Activated T-cell treated with anti-CD3 and anti-CD28 coated beads, Interleukin-2, amount 50 U/mL, for 4 hours (primary cell): ENCODE measurements around the gene DUSP6. TPM values are rescaled to one million over a fixed set of nuclear protein-coding genes. Genes with fewer than 3 reads are reported as not detected.
A peak's percentile ranks its signal among the peaks of the same experiment; 100 is the strongest.

ENCODE experiments used
- ATAC-seq, 2 donors: fragments of 200-7000 bp; cut with Tn5 transposase; one replicate each; pipeline ENCODE4 v1.10.0; 2021
- DNase-seq: peaks from one replicate; pipeline ENCODE4 v3.0.0-alpha.2; 2020
- H3K27me3 Mint-ChIP-seq: one replicate; pipeline ENCODE4 v1.8.0; 2021; ENCODE audit warnings: low read depth, mixed read lengths
- H3K36me3 Mint-ChIP-seq: one replicate; pipeline ENCODE4 v1.8.0; 2022; ENCODE audit warnings: mixed read lengths; ENCODE audit not compliant: insufficient read depth
- H3K4me1 Mint-ChIP-seq: one replicate; pipeline ENCODE4 v1.8.0; 2021; ENCODE audit warnings: low read depth, mixed read lengths
- H3K4me3 Mint-ChIP-seq: one replicate; pipeline ENCODE4 v1.8.0; 2021; ENCODE audit warnings: mild to moderate bottlenecking, moderate library complexity, mixed read lengths
- H3K9me3 Mint-ChIP-seq: one replicate; pipeline ENCODE4 v1.8.0; 2021; ENCODE audit warnings: mixed read lengths
- total RNA-seq, 3 donors: library from RNA; stranded (reverse); gene quantifications; one replicate each; pipeline ENCODE4 v1.2.1, GENCODE V29; 2021

Gene DUSP6
- total RNA-seq, 3 donors from 2014 or later: 73.6 to 114 (median 74.4) TPM

DNA sequence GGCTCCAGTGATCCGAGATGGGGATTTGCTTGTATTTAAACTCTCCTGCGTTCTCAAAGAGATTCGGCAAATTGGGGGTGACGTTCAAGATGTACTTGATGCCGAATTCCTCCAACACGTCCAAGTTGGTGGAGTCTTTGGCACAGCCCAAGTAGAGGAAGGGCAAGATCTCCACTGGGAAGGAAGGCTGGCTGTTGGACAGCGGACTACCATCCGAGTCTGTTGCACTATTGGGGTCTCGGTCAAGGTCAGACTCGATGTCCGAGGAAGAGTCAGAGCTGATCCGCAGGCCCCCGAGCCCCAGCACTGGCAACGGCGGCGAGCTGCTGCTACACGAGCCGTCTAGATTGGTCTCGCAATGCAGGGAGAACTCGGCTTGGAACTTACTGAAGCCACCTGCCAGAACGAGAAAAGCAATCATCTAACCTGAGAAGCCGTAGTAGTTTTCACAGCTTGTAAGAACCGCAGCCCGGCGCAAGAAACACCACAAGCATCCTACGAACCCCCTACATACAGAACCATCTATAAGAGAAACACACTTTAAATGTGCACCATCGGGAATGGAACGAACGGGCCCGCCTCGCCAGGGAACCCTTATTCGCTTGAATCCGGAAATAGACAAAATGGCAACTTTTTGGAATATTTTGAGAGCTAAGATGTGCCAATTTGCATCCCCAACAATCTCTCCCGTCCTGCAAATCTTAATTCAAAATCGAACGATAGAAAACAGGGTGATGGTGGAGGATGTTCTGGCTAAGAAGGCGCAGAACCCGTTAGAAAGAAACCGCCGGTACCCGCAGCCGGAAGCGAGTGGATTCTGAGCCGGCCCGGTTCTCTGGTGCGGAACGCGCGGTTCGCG is 1.4 kb downstream of the DUSP6 start:
- Mint-ChIP-seq H3K4me1 (peaks cover 71% of the 10 kb centered on the region), H3K4me3 (peak overlapping the region; percentile 95), H3K27me3 (no peaks in the 10 kb centered on the region), H3K36me3 (peaks cover 18% of the 10 kb centered on the region), H3K9me3 (no peaks in the 10 kb centered on the region)
- ATAC-seq (no peak), DNase-seq (peak; percentile 12)

DNA sequence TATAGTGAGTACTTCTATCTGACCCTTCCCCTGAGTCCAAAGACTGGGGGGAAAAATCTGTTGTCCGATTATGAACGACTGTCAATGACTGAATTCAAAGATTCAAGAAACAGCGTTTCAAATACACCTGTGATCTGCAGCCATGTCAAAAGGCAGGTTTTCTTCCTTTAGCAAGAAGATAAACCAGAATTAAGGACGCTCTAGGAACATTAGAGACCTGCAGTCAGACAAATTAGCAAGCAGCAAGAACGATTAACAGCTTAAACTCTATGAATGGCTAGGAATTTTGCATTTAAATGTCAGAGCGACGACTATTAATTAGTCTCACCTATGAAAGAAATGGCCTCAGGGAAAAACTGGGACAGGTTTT is 2.1 kb downstream of the DUSP6 start:
- DNase-seq: no peak

DNA sequence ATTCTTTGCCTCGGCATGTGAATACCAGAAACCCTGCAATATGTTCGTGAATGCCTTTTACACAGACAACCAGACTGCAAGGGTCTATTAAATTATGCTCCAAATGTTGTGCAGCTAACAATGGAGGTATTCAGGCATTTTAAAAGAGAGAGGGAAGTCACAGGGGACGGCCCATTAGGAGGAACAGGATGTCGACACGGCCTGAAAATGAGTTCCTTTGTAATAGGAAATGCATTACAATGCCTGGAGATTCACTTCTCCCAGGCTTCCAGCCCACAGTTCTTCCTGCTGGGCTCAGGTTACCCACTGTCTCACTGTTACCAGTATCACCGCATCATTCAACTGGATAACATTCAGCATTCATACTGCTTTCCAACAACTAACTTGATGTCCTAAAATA is 2.5 kb downstream of the DUSP6 start:
- Mint-ChIP-seq H3K36me3 (peaks cover 18% of the 10 kb centered on the region), H3K9me3 (no peaks in the 10 kb centered on the region), H3K27me3 (no peaks in the 10 kb centered on the region), H3K4me3 (peak overlapping the region; percentile 95), H3K4me1 (peaks cover 66% of the 10 kb centered on the region)
- no peak for DNase-seq
- no peak for ATAC-seq

More for the DNA sequence above, 2.1 kb downstream of the DUSP6 start:
- Mint-ChIP-seq H3K27me3 (no peaks in the 10 kb centered on the region), H3K4me1 (peaks cover 71% of the 10 kb centered on the region), H3K36me3 (peaks cover 18% of the 10 kb centered on the region), H3K4me3 (peak overlapping the region; percentile 95), H3K9me3 (no peaks in the 10 kb centered on the region)
- ATAC-seq: no peak

GRCh38 chr12:89348894-89349699 is 3.2 kb downstream of the DUSP6 start:
- peaks cover 62% of the 10 kb centered on the region for H3K4me1 Mint-ChIP-seq
- H3K36me3 Mint-ChIP-seq: peaks cover 18% of the 10 kb centered on the region
- ATAC-seq: no peak
- H3K27me3 Mint-ChIP-seq: no peaks in the 10 kb centered on the region
- peak overlapping the region; percentile 95 for H3K4me3 Mint-ChIP-seq
- H3K9me3 Mint-ChIP-seq: no peaks in the 10 kb centered on the region
- no peak for DNase-seq

DNA sequence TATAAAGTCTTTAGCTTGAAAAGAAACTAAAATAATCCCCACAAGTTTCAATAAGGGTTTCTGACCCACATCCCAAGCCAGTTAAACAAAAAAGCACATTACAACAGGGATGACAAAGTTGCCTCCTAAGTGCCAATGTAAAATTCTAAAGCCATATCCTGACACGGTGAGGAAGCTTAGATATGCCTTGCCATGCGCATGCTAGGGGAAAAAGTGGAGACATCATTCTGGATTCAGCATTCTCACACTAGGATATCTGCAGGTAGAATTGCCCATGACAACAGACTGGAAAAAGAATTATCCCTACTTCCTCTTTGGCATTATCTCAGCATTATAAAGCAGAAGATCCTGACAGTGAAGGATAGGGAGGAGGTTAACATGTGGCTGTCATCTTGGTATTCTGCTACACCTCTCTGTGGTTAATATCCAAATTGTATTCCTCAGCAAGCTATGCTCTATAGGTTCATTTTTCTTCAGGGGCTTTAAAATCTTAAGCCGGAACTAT is 4.9 kb downstream of the DUSP6 start:
- no peak for ATAC-seq
- Mint-ChIP-seq H3K4me1 (peaks cover 56% of the 10 kb centered on the region), H3K9me3 (no peaks in the 10 kb centered on the region), H3K36me3 (peaks cover 18% of the 10 kb centered on the region), H3K4me3 (no peak overlapping the region), H3K27me3 (no peaks in the 10 kb centered on the region)
- no peak for DNase-seq

GRCh38 chr12:89346741-89347324 is 5.5 kb downstream of the DUSP6 start:
- no peaks in the 10 kb centered on the region for H3K9me3 Mint-ChIP-seq
- H3K27me3 Mint-ChIP-seq: no peaks in the 10 kb centered on the region
- DNase-seq (no peak), ATAC-seq (no peak)
- H3K36me3 Mint-ChIP-seq: peaks cover 18% of the 10 kb centered on the region
- peaks cover 54% of the 10 kb centered on the region for H3K4me1 Mint-ChIP-seq
- peak overlapping the region; percentile 70 for H3K4me3 Mint-ChIP-seq

DNA sequence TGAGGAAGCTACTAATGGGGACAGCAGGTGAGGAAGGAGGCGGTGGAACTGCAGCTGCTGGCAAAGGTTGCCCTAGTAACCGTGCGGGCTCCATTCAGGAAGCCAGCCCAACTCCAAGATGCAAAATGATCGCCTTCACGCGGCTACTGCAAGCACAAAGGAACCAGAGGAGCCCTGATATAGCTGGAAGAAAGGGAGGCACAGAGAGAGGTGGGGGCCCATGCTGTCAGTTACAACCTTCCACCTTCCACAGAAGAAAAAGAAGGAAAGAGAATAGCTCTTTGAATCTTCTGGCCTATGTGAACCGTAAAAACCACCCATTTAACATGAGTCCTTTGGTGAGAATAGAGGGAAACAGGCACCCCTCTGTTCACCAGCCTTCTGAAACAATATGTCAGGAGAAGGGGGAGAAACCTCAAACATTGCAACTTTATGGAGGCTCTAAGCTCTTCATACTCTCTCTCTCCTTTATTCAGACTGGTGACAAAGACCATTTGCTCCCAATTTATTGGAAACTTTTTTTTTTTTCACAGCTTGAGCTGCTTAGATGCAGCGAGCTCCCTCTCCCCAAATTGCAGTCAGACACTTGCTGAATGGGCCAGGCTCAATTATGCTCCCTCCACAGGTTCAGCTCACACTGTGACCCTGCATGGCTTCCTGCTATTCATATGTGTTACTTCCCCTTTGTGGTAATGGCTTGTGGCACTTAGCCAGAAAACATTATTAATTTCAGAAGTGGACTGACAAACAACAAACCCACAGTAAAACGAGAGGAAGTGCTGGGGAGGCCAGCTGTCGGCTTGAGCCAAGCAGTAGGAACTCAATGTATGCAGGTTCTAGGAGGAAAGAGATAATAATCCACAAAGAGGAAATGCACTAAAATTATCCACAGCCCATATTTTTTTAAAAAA is 6.2 kb downstream of the DUSP6 start:
- no peaks in the 10 kb centered on the region for H3K27me3 Mint-ChIP-seq
- peak overlapping the region; percentile 70 for H3K4me3 Mint-ChIP-seq
- H3K9me3 Mint-ChIP-seq: no peaks in the 10 kb centered on the region
- ATAC-seq (peak; percentile 64 to 77), DNase-seq (no peak)
- peaks cover 57% of the 10 kb centered on the region for H3K4me1 Mint-ChIP-seq
- peaks cover 18% of the 10 kb centered on the region for H3K36me3 Mint-ChIP-seq

DNA sequence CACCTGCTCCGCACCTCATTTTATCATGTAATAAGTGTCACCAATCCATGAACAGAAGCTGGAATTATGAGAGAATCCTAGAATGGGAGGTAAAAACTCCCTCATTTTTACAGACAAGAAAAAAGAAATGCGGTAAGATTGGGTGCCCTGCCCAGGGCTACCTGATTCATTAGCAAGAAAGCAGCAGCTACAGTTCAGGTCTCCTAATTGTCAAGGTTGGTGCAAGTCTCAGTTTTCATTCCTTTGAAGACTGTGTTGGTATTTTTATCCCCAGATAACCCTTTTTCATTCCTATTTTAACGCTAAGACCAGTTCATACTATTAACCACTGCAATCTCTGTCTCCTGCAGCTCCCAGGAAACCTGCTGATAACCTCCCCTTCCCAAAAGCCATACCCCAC is 6.9 kb downstream of the DUSP6 start:
- peaks cover 51% of the 10 kb centered on the region for H3K4me1 Mint-ChIP-seq
- no peaks in the 10 kb centered on the region for H3K27me3 Mint-ChIP-seq

DNA sequence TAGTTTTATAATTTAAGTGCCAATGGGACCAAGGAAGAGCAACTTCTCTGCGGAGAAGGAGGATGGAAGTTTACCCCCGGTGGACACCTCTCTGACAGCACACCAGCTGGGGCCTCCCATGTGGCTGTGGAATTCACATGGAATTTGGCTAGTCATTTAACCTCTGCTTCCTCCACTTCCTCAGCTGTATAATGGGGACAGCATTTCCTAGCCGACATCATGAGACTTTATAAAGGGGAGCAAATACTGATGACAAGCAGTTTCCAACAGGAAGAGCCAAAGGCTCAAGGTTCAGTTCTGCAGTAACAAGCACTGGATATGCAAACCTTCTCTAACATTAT is 7.5 kb downstream of the DUSP6 start:
- Mint-ChIP-seq H3K9me3 (no peaks in the 10 kb centered on the region), H3K4me1 (peaks cover 48% of the 10 kb centered on the region), H3K36me3 (peaks cover 14% of the 10 kb centered on the region), H3K4me3 (no peak overlapping the region), H3K27me3 (no peaks in the 10 kb centered on the region)
- no peak for DNase-seq
- ATAC-seq: no peak

More for the DNA sequence above, 6.9 kb downstream of the DUSP6 start:
- Mint-ChIP-seq H3K9me3 (no peaks in the 10 kb centered on the region), H3K4me3 (no peak overlapping the region), H3K36me3 (peaks cover 16% of the 10 kb centered on the region)
- ATAC-seq: no peak
- DNase-seq: no peak

DNA sequence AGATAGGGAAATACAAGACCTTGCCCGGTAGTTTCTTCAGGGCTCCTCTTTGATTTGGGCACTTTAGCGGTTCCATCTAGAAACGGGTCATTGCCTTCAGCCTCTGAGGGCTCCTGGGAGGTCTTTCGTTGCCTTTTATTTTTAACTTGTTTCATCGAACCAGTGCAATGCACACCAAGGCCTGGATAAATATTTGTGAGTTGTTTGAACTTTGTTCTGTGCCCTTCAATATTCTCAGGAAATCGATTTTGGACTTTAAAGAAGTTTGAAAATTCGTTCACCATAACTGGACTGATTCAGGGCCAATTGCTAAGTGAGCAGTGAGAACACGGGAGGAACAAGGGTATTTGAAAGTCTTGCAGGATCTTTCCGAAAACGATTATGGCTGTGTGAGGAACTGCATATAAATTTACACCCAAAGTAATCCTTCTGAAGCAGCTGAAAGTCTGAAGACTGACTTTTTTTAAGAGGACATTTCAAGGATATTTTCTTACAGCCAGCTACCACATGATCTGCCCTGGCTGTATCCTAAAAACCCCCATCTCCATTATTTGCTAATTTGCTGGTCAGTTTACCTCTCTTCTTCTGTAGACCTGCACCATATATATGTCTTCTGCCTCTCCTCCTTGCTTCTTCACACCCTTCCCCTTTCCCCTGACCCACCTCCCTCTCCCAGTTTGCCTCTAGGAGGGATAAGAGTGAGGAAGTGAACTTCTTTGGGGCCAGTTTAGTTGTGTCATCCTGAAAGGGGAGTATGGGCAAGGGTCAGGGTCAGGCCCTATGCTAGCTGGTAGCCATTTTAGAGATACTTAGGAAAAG is 8.0 kb downstream of the DUSP6 start:
- Mint-ChIP-seq H3K4me3 (no peak overlapping the region), H3K27me3 (no peaks in the 10 kb centered on the region), H3K36me3 (peaks cover 11% of the 10 kb centered on the region), H3K4me1 (peaks cover 43% of the 10 kb centered on the region), H3K9me3 (no peaks in the 10 kb centered on the region)
- ATAC-seq (no peak), DNase-seq (no peak)

GRCh38 chr12:89343127-89343526 is 9.2 kb downstream of the DUSP6 start:
- Mint-ChIP-seq H3K36me3 (peaks cover 2% of the 10 kb centered on the region), H3K27me3 (no peaks in the 10 kb centered on the region), H3K4me1 (peaks cover 31% of the 10 kb centered on the region), H3K4me3 (no peak overlapping the region), H3K9me3 (no peaks in the 10 kb centered on the region)
- ATAC-seq (no peak), DNase-seq (no peak)

- Mint-ChIP-seq H3K27me3 (no peaks in the 10 kb centered on the region), H3K4me3 (no peak overlapping the region), H3K9me3 (no peaks in the 10 kb centered on the region), H3K4me1 (peaks cover 10% of the 10 kb centered on the region), H3K36me3 (no peaks in the 10 kb centered on the region)
- DNase-seq (no peak), ATAC-seq (no peak)
These were observed 11.4 kb downstream of the DUSP6 start for GRCh38 chr12:89340861-89341260.

- DNase-seq (no peak), ATAC-seq (no peak)
- no peak overlapping the region for H3K4me3 Mint-ChIP-seq
- H3K36me3 Mint-ChIP-seq: no peaks in the 10 kb centered on the region
- peaks cover 6% of the 10 kb centered on the region for H3K4me1 Mint-ChIP-seq
- no peaks in the 10 kb centered on the region for H3K9me3 Mint-ChIP-seq
- H3K27me3 Mint-ChIP-seq: no peaks in the 10 kb centered on the region
These were observed 12.8 kb downstream of the DUSP6 start for GRCh38 chr12:89339526-89339925.
